Measurements from ENCODE around the gene AMACR.
"Not testable (repeated sequence)": the region's sequence is repeated elsewhere in the genome, so short reads cannot be mapped to it uniquely, and the experiment has no call there.

The AMACR gene

DNA sequence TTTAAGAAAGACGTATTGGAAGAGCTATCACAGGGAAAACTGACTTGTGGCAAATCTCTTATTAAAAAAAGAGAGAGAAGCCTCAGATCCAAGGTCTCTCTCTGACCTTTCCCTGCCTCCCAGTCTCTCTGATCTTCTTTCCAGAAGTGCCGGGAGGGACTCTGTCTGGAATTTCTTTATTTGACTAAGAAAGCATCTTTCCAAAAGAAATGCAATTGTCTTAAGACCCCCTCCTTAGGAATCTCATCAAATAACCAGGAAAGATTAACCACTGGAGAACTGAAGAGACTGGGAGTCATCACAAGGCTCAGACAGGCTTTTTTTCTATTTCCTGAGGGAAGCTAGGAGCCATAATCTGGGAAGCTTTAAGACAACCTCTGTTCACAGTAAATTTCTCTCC, 30.5 kb upstream of the AMACR start:
- DNase-seq (ENCODE audit: insufficient read length, low spot score) = no peak
- no peak for FAIRE-seq

DNA sequence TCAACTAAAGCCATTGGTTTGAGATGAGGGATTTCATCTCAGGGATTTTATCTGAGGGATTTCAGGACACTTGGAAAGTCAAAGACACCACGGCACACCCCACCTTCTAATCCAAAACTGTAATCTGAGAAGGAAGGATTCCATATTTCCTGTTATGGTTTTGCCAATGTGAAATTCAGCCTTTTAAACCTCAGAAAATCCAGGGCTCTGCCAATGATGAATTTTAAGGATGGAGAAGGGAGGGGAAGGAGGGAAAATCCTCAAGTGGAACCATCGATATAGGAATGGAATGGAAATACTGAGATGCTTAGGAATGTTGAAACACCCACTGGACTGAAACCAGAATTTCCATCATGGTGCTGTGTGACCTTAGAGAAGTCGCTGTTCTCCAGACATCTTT, 29.9 kb upstream of the AMACR start:
- no peak for FAIRE-seq

DNA sequence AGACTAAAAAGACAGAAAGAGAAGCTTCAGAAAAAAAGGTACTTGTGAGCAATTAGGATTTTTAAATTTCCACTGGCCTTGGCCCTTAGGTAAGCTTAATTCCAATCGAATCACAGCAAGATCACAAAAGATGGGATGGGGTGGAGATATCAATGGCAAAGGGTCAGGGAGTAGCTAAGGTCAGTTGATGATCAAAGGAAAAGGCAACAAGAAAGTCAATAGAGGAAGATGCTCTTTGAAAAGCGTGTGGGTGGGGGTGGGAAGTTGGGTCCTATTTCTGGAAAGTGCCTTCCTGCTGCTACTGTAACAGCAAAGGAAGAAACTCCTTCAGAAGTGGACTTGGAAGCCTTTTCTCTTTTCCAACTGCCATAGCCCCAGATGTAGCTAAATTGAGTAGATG, 27.9 kb upstream of the AMACR start:
- DNase-seq (ENCODE audit: insufficient read length, low spot score) = no peak
- no peak for FAIRE-seq

More for the DNA sequence above, 29.9 kb upstream of the AMACR start:
- no peak for DNase-seq (ENCODE audit: insufficient read length, low spot score)

DNA sequence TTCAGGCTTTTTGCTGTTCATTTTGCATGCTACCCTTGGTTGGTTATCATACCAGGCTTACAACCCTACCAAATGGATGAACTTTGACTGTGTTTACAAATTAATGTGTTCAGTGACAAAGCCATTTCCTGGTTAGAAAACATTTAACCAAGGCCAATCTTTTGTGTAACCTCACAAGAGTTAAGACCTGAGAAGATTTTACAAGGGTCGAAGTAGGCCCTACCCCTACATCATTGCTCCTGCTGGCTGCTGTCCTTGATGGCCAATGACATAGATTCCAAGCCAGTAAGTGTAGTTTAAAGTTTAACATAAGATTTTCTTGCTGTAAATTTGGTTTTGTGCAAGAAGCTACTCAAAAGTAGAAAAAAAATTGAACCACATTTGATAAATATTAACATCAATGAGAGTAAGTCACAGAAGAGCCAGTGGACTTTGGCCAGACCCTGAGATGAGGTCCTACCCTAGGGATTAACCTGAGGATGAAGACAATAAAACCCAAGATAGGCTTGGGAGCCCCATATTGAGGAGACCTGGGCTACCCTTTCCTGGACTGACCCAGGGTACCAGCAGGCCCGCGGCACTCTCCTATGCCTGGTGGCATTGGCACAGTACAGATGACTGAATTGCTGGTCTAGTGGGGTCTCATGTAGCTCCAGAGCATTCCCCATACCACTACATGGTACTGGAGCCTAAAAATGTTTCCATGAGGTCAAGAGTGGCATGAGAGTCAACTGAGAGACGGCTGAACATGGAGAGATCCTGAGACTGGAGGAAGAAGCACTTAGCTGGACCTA, 26.9 kb upstream of the AMACR start:
- no peak for FAIRE-seq
- DNase-seq (ENCODE audit: insufficient read length, low spot score) = no peak

DNA sequence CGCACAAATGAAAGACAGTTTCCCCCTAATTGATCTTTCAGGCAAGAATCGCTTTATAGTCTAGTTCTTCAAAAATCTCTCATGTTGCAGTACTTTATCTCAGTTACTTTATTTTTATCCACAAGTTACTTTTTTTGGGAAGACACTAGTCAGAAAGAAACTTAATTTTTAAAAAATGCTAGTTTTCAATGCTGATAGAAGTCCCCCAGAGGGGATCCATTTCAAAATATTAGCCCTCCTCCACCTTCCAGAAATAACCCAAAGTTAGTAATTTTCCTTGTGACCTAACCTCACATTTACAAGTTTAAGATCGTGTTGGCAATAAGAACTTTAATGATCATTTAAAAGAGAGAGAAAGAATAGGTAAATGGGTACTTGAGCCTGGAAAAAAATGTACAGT, 24.1 kb upstream of the AMACR start:
- FAIRE-seq (no peak), DNase-seq (ENCODE audit: insufficient read length, low spot score) (no peak)

DNA sequence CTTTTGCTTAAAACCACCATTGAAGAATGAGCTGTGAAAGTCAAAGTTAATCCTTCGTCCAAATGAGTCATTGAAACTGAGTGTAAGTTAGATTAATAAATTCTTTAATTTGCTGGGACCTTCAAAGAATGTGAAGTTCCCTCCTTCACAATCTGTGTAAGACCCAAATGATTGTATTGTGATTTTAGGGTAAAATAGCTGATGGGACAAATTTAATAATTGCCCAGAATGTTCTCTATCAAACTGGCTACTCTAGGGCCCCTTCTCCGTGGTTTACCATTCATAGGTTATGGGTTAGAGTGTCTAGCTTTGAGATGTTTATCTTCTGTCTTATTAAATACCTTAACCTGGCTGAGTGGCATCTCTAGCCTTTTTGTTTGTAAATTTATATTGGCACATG, 23.3 kb upstream of the AMACR start:
- DNase-seq (ENCODE audit: insufficient read length, low spot score) (no peak), FAIRE-seq (no peak)

DNA sequence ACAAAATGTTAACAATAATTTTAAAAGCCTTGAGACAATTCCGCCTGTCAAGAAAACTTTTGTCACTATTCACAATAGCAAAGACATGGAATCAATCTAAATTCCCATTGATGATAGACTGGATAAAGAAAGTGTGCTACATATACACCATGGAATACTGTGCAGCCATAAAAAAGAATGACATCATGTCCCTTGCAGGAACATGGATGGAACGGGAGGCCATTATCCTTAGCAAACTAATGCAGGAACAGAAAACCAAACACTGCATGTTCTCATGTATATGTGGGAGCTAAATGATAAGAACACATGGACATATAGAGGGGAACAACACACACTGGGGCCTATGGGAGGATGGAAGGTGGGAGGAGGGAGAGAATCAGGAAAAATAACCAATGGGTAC, 22.7 kb upstream of the AMACR start:
- not testable (repeated sequence) for FAIRE-seq; DNase-seq (ENCODE audit: insufficient read length, low spot score)

DNA sequence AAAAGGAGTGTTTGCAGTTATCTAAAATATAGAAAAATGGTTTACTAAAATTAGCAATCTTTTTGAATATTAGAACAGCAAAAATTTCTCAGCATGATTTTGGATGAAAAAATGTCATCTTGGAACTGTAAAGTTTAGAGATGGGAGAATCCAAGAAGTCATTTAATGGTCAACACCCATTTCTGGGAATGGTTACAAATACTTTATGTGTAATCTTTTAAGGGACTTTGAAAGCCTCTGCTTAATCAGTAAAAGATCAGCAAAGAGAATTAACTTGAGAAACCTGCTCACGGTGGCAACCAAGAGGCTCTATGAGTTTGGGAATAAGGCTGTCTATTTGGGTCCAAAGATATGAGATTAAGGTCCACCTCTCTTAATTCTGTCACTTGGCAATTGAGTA, 22.2 kb upstream of the AMACR start:
- DNase-seq (ENCODE audit: insufficient read length, low spot score) = no peak
- no peak for FAIRE-seq

DNA sequence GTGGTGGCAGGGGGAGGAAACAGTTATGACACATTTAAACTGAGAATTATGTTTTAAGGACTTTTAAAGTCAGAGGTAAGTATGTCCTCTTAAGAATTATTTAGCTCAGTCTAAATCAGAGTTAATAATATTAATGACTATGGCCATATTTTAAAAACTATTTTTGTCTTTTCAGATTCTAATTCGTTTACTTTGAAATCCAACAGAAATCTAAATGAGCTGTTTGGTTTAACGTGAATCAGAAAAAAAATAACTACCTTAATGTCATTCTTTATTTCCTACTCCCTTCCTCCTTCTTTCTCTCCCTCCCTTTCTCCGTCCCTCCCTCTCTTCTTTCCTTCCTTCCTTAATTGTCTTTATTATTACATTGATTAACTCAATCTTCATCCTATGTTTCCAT, 20.5 kb upstream of the AMACR start:
- FAIRE-seq (no peak), DNase-seq (ENCODE audit: insufficient read length, low spot score) (no peak)

DNA sequence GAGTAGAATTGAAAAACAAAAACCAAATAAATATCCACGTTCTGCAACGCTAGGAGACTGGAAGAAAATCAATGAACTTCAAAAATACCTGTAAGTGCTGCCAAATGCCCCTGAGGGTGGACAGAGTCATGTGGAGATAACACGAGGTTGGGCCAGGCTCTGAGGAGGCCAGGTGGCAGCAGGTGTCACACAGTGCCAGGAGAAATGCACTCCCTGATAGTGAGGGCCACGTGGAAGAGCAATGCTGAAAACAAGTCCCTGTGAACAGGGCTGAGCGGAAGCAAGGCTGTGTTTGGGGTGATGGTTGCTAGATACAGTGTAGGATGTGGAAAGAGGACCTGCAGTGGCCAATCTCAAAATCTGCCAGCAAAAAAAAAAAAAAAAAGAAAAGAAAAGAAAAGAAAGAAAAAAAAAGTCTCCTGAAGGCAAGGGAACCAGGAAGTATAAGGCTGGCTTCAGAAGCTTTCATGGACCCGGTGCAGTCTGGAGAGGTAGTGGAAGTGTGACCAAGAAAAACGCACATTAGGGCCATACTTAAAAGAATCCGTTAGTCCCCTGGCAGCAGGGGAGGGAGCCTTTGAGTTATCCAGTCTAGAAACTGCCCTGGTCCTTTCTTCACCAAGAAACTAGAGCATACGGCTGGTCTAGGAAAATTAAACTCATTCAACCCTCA, 18.4 kb upstream of the AMACR start:
- FAIRE-seq = no peak
- DNase-seq (ENCODE audit: insufficient read length, low spot score) = no peak

DNA sequence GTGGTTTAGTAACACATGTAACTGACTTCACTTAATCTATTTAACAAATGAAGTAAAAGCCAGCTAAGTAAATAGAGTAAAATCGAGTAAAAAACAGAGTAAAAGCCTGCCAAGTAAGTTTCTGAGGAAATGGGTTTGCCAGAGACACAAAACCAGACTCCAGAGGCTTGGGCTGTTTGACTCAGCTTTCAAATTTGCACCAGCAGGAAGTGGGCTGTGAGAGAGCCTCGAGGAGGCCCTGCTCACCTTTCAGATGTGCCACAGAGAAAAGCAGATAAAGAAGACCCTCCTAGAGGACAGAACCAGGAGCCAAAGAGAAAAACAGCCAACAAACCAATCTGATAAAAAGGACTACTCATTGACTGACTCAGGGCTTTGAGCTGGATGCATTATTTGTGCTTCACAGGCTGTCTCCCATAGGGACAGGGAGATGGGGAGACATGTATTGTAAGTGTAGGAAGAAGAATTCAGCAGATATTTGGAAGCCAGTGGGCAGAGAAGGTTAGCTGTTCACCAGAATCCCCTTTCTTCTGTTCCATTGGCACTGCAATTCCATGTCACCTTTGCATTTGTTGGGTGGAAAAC, 14.4 kb upstream of the AMACR start:
- FAIRE-seq (no peak), DNase-seq (ENCODE audit: insufficient read length, low spot score) (no peak)

DNA sequence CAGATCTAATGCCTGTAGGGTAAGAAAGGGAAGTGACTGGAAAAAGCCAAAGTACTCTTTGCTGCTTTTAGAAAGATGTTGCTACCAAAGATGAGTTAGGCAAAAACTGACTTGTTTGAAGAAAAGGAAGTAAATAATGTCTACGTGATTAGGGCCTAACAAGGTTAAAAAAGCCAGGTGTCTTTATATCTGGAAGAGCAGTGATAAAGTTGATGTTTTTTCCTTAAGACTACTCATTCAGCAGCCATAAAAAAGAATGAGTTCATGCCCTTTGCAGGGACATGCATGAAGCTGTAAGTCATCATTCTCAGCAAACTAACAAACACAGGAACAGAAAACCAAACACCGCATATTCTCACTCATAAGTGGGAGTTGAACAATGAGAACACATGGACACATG, 13.5 kb upstream of the AMACR start:
- no peak for DNase-seq (ENCODE audit: insufficient read length, low spot score)
- no peak for FAIRE-seq

DNA sequence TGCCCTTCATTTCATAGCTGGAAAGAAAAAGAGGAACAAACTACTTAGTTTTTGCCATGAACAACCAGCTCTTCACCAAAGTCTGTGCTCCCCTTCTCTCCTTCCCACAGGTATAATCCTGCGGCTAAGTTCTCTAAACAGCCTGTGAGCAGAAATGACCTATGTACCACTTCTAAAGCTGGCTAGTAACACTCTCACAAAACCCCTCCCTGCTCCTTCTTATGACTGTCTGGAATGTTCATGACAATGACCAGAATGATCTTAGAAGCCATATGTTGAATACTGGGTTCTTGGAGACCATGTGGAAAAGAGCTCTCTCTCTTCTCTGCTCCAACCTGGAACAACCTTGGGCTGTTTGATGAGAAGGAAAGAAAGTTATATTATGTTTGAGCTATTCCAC, 12.9 kb upstream of the AMACR start:
- FAIRE-seq = no peak
- no peak for DNase-seq (ENCODE audit: insufficient read length, low spot score)

DNA sequence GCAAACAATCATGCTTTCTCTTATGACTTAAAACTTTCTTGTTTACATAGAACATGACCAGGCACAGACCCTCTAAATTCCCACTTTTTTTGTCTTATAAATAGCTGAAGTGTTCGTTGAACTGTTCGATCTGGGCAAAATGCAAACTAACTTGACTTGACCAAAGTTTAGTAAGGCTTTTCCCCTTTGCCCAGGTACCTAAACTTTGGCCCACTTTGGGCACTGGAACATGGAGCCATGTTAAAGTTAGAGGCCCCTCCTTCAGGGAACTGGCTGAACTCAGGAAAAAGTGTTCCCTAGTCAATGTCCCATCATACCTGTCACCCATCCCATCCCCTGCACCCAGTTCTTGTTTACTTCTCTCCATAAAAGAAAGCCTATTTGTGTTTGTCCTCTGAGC, 9.4 kb upstream of the AMACR start:
- DNase-seq (ENCODE audit: insufficient read length, low spot score) (no peak), FAIRE-seq (no peak)

DNA sequence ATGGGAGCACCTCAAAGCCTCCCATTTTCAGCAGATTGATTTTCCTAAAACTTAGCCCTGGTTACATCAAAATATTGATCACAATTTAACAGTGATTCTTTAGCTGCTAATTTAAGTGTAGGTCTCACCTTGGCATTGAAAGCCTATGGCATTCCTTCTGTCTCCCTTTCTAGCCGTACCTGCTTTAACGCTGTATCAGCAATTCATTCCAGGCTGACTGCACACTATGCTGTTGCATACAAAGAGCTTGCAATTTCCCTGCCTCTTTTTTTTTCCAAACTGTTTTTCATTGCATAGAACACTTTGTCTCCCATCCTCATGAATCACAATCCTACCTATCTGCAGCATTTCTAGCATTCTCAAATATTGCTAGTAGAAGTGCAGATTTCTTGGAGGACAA, 8.9 kb upstream of the AMACR start:
- DNase-seq (ENCODE audit: insufficient read length, low spot score) (no peak), FAIRE-seq (no peak)

DNA sequence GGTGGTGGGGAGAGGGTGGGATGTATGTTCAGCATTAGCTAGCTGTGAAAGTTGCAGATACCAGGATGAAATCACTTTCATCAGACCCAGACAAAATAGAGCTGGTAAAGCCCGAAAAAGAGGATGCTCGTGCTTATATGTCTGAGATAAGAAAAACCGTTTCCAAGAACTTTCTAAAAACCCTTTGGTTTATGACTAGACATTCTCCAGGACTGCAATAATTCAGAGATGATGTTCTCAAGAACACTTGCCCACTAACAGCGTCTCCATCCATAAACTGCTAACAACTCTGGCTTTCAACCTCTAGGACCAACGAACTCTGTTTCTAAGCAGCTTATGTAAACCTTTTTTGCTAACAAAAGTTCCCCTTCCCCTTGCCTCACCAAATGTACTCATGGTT, 8.4 kb upstream of the AMACR start:
- FAIRE-seq = no peak
- DNase-seq (ENCODE audit: insufficient read length, low spot score) = no peak

DNA sequence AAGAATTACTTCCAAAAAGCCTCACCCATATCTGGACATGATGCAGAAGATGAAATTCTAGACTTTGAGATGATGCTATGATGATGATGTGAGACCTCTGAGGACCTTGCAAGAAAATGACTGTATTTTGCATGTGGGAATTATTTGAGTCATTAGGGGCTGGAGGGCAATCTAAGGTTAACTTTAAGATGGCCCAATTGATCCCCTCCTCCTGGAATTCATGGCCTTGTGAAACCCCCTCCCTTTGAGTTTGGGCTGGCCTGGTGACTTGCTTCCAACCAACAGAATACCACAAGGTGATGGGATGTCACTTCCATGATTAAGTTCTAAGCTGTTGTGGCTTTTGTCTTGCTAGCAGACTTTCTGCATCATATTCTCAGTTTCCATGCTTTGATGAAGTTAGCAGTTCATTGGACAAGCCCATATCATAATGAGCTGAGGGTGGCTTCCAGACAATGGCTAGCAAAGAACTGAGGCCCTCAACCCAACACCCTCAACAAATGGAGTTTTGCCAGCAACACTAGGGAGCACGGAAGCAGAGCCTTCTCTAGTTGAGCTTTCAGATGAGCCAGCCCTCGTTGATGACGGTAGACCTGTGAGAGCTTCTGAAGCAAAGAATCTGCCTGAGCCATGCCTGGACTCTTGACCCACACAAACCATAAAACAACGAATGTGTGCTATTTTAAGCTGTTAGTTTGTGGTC, 7.4 kb upstream of the AMACR start:
- no peak for FAIRE-seq
- no peak for DNase-seq (ENCODE audit: insufficient read length, low spot score)

DNA sequence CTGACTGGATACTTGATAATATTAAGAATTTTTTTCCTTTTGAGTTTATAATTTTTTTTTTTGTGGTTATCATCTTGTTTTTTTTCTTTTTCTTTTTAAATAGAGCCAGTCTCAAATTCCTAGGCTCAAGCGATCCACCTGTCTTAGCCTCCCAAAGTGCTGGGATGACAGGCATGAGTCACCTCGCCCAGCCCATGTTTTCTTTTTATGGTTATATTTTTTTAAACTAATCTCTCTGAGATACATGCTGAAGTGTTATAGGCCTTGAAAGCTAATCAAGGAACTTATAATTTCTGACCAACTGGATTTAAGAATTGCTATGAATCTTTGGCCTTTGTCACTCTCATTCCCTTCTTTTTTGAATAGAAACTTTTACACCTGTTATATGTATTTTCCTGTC, 6.8 kb upstream of the AMACR start:
- FAIRE-seq (no peak), DNase-seq (ENCODE audit: insufficient read length, low spot score) (no peak)

DNA sequence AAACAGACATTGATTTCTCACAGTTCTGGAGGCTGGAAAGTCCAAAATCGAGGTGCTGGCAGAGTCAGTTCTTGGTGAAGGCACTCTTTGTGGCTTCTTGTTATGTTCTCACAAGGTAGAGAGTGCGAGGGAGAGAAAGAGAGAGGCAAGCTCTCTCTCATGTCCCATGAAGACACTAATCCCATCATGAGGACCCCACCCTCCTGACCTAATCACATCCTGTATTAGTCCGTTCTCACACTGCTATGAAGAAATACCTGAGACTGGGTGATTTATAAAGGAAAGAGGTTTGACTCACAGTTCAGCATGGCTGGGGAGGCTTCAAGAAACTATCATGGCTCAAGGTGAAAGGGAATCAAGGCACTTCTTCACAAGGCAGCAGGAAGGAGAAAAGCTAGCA, 5.7 kb upstream of the AMACR start:
- FAIRE-seq = no peak

DNA sequence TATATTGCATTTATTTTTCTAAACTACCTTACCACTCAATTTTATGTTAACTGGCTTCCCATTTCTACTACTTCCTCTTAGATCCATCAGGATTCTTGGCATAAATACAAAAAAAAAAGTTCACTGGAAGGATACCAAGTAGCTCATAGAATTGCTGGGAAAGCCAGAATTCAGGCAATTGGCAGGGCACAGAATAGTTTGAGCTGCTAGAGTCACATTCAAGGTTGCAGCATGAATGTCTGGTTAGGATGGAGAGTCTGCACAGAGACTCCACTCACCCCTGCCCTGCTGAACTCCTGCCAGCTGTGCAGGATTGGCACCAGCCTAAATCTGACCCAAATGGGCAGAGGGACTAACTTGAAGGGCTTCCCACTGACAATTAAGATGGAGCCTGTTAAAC, 4.9 kb upstream of the AMACR start:
- FAIRE-seq (no peak), DNase-seq (ENCODE audit: insufficient read length, low spot score) (no peak)

More for the DNA sequence above, 5.7 kb upstream of the AMACR start:
- DNase-seq (ENCODE audit: insufficient read length, low spot score) = no peak

DNA sequence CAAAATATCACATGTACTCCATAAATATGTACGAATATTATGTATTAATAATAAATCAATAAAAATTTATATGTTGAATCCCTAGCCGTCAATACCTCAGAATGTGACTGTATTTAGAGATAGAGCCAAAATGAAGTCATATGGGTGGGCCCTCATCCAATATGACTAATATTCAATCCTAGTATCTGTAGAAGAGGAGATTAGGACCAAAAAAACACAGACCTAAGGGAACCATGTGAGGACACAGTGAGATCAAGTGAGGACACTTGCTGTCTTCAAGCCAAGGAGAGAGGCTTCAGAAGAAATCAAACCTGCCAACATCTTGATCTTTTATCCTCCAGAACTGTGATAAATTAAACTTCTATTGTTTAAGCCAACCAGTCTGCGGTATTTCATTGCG, 3.7 kb upstream of the AMACR start:
- FAIRE-seq (no peak), DNase-seq (ENCODE audit: insufficient read length, low spot score) (no peak)

DNA sequence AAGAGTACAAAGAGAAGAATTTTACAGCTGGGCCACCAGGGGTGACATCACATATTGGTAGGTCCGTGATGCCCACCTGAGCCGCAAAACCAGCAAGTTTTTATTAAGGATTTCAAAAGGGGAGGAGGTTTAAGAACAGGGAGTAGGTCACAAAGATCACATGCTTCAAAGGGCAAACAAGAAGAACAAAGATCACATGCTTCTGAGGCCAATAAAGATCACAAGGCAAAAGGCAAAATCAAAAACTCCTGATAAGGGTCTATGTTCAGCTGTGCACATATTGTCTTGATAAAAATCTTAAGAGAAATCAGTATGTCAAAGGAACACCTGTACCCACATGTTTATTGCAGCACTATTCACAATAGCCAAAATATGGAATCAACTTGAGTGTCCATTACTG, 2.3 kb upstream of the AMACR start:
- DNase-seq (ENCODE audit: insufficient read length, low spot score); FAIRE-seq: not testable (repeated sequence)
